GM12865 (cell line): ENCODE data around the gene SYNRG.
"Not testable (repeated sequence)": the region's sequence is repeated elsewhere in the genome, so short reads cannot be mapped to it uniquely, and the experiment has no call there.

Experiments used
- DNase-seq: peaks from one replicate; pipeline ENCODE4 v3.0.0; 2010; ENCODE audit warnings: low read depth
- H3K4me3 ChIP-seq: 2 replicates; pipeline ENCODE4 v1.5.1; 2011; ENCODE audit warnings: mild to moderate bottlenecking, low read depth, low read length, control low read depth
- TF ChIP-seq, protein P1 (sequence below): IDR thresholded peaks from 2 replicates; pipeline ENCODE4 v1.5.1; 2011; ENCODE audit warnings: low read length, control low read depth, low read depth, inconsistent platforms; ENCODE audit not compliant: insufficient read depth; ENCODE audit errors: missing control alignments

Gene SYNRG

DNA sequence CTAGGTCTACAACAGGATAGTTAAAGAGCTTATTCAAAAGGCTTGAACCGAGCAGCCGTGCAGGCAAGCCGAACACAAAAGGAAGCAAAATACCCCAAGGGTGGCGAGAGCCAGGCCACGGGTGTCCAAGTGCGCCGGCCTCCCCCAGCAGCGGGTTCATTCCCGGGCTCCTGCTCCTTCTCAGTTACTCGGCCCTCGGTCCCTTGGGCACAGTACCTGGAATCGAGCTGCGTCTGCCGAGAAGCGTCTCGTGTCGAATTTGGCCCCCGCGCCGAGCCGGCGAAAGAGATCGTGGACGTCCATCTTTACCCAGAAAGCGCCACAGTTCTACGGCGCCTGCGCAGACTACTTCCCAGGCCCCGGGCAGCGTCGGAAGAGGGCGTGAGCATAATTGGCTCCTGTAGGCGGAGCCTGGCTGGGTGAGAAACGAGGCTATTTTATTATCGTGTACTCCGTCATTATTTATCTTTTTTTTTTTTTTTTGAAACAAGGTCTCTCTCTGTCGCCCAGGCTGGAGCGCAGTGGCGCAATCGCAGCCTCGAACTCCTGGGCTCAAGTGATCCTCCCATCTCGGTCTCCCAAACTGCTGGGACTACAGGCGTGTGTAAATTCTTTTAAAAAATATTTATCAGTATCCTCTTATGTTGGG lies 34.0 kb upstream of the SYNRG start, which contains the start of gene DDX52:
Gene DDX52, minus strand, starts transcription at position 329 of the 649 bp plus-strand sequence. Its CDS starts 26 bp downstream, at position 303.
- TF ChIP-seq, protein P1, sequence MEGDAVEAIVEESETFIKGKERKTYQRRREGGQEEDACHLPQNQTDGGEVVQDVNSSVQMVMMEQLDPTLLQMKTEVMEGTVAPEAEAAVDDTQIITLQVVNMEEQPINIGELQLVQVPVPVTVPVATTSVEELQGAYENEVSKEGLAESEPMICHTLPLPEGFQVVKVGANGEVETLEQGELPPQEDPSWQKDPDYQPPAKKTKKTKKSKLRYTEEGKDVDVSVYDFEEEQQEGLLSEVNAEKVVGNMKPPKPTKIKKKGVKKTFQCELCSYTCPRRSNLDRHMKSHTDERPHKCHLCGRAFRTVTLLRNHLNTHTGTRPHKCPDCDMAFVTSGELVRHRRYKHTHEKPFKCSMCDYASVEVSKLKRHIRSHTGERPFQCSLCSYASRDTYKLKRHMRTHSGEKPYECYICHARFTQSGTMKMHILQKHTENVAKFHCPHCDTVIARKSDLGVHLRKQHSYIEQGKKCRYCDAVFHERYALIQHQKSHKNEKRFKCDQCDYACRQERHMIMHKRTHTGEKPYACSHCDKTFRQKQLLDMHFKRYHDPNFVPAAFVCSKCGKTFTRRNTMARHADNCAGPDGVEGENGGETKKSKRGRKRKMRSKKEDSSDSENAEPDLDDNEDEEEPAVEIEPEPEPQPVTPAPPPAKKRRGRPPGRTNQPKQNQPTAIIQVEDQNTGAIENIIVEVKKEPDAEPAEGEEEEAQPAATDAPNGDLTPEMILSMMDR = no peak
- peak within 1 kb of the TSS; percentile 71 for H3K4me3 ChIP-seq
- DNase-seq = peak; percentile 92

DNA sequence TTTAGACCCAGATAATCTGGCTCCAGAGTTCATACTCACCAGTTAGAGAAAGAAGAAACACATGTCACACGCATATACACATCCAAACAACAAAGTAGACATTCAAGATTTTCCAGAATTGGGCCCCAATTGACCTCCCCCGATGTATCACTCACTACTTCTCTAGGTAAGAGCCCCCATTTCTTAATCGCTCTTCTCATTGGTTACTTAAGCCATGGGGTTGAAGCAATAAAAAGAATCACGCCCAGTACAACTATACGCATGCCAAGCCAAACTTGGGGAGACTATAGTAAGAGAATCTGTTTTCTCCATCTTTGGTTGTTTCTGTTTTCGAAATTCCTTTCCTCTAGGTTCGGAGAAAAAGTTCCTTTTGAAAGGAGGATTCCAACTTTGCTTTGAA lies 33.5 kb upstream of the SYNRG start:
- peak overlapping the region; percentile 71 for H3K4me3 ChIP-seq
- TF ChIP-seq, protein P1 = no peak
- no peak for DNase-seq

DNA sequence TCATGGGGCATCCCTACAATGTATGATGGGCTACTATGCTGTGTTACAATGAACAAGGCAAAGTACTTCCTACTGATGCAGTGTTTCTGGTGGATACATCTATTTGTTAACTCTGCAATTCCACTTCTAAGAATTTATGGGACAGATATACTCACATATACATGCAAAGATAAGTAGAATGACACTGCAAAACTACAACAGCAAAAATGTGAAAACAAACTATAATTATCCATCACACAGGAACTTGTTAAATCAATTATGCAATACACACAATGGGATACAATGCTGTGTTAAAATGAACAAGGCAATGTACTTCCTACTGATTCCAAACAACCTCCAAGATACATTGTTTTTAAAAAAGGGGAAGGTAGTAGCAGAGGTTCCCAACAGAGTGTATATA lies 30.8 kb upstream of the SYNRG start:
- TF ChIP-seq, protein P1 = no peak
- H3K4me3 ChIP-seq = no peak overlapping the region
- DNase-seq = no peak

DNA sequence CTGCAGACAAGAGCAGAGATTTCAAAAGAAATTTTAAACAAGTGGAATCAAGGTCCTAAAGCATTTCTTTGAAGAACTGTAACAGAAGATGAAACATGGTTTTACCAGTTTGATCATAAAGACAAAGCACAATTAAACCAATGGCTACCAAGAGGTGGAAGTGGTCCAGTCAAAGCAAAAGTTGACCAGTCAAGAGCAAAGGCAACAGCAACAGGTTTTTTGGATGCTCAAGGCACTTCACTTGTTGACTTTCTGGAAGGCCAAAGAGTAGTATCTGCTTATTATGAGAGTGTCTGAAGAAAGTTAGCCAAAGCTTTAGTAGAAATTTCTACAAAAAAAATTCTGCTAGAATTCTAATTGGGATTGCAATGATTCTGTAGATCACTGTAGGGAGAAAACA lies 28.7 kb upstream of the SYNRG start:
- TF ChIP-seq, protein P1 = no peak
- DNase-seq = no peak
- no peak overlapping the region for H3K4me3 ChIP-seq

DNA sequence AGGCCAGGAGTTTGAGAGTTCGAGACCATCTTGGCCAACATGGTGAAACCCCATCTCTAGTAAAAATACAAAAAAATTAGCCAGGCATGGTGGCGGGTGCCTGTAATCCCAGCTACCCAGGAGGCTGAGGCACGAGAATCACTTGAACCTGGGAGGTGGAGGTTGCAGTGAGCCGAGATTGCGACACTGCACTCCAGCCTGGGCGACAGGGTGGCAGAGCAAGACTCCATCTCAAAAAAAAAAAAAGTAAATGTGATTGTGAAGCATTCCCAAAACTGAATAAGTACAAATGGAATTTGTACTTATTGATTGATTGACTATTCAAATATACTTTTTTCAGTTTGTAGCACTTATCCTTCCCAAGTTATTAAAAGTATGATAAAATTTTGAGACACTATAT lies 7.2 kb upstream of the SYNRG start:
- DNase-seq, H3K4me3 ChIP-seq: not testable (repeated sequence)

DNA sequence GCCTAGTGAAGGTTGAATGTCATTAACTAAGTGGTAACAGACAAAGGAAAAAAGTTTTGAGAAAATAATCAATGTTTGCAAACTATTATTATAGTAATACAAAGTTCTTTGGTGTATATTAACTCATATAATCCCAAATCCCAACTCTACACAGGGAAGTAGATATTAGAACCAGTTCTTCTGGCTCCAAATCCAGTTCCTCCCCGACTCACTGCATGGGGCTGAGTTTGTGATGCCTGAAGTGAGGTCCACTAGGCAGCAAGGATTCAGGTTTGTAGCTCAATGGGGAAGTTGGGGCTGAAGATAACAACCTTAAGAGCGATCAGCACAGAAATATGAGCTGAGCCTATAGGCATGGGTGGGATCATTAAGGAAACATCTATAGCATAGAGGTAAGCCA lies 5.6 kb upstream of the SYNRG start:
- DNase-seq = no peak
- TF ChIP-seq, protein P1 = no peak
- no peak overlapping the region for H3K4me3 ChIP-seq

DNA sequence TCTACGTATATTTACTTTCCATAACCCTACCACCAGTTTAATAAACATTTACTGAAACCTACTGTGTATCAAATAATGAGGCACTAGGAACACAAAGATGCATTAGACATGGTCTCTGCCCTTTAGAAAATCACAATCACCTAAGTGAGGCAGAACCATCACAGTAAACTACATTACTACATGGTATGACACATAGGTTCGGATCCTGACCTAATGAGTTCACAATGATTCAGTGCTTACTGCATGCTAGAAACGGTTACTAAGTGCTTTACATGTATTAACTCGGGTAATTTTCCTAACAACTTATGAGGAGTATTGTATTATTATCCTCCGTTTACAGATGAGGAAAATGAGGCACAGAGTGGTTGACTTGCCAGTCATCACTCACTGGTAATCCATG lies 5.2 kb upstream of the SYNRG start:
- no peak for DNase-seq

More for the DNA sequence above, 5.2 kb upstream of the SYNRG start:
- TF ChIP-seq, protein P1 = no peak
- no peak overlapping the region for H3K4me3 ChIP-seq
